GM18511 (cell line): Measurements from ENCODE around the gene HSF4.

Experiments
- ATAC-seq: cut with Tn5 transposase; IDR thresholded peaks from one replicate; pipeline ENCODE4 v1.9.1; 2021; ENCODE audit warnings: mild to moderate bottlenecking, moderate library complexity; ENCODE audit not compliant: unreplicated experiment

The HSF4 gene

GRCh38 chr16:67198238-67198734, 33.7 kb downstream of the HSF4 start:
- ATAC-seq: no peak

DNA sequence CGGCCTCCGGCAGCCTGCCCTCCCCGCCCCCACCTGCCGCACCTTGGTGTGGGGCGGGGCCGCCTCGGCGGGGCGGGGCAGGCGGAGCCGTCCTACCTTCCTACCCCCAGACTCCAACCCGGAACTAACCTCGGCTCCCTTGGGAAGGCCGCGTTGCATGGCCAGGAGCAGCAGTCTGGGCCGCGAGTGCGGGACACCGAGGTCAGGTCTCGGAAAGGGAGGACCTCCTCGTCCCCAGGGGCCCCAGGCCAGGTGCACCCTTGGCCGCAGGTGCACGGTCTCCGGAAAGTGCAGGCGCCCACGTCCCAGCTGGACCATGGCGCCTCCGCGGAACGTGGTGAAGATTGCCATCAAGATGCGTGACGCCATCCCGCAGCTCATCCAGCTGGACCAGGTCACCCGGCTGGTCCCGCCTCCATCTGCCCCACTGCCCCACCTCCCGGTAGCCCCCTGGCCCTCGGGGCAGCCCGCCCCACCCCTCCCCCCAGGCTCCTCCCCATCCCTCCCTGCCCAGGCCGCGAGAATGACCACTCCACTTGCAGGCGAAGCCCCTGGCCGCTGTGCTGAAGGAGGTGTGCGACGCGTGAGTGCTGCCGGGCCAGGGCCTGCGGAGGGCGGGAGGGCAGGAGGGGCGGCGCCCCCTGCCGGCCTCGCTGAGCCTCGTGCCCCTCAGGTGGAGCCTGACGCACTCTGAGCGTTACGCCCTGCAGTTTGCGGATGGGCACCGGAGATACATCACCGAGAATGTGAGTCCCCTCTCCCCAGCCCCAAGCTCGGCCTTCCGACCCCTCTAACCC, 34.7 kb downstream of the HSF4 start, which contains the start of gene ELMO3:
Gene ELMO3 (plus strand): TSS at position 121 of the 797 bp plus-strand sequence. CDS start 196 bp downstream, at position 317.
- ATAC-seq: no peak

- ATAC-seq: no peak
These were observed 35.3 kb downstream of the HSF4 start for GRCh38 chr16:67199808-67200198.

DNA sequence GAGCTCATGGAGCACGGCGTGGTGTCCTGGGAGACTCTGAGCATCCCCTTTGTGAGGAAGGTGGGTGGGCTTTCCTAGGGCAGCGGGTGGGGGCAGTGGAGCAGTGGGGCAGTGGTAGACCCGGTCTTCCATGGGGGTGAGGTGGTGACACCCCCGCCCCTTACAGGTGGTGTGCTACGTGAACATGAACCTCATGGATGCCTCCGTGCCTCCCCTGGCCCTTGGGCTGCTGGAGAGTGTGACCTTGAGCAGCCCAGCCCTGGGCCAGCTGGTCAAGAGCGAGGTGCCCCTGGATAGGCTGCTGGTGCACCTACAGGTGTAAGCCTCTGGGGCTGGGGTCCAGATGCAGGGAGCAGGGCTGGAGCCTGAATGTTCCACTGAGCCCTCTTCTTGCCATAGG, 35.9 kb downstream of the HSF4 start:
- no peak for ATAC-seq

- no peak for ATAC-seq
These were observed 37.1 kb downstream of the HSF4 start for GRCh38 chr16:67201411-67202345.

DNA sequence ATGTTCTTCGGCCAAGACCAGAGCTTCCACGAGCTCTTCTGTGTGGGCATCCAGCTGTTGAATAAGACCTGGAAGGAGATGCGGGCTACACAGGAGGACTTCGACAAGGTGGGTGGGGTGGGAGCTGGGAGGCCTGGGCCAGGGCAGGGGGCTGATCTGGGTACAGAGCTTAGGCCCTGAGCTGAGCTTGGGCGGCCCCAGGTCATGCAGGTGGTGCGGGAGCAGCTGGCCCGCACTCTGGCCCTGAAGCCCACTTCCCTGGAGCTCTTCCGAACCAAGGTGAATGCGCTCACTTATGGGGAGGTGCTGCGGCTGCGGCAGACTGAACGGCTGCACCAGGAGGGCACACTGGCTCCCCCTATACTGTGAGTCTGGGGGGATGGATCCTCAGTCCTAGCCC, 37.9 kb downstream of the HSF4 start:
- no peak for ATAC-seq

- no peak for ATAC-seq
These were observed 38.5 kb downstream of the HSF4 start for GRCh38 chr16:67202956-67203493.

DNA sequence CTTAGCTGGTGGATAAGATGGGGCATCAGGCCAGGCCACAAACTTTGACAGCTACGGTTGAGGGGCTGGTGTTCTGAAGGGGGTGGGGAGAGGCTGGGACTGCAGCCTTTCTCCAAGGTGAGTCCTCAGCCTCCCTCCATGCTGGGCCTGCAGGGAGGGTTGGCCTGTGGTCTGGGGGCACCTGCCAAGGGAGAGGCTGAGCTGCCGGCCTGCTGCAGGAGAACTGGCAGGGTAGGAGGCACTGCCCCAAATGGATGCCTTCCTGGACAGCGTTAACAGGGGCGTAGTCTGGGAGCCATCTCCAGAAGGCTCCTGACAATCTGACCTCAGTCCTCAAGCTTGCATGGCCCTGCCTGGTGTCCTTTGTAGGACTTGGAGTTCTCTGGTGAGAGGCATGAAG, 39.5 kb downstream of the HSF4 start:
- ATAC-seq: no peak

DNA sequence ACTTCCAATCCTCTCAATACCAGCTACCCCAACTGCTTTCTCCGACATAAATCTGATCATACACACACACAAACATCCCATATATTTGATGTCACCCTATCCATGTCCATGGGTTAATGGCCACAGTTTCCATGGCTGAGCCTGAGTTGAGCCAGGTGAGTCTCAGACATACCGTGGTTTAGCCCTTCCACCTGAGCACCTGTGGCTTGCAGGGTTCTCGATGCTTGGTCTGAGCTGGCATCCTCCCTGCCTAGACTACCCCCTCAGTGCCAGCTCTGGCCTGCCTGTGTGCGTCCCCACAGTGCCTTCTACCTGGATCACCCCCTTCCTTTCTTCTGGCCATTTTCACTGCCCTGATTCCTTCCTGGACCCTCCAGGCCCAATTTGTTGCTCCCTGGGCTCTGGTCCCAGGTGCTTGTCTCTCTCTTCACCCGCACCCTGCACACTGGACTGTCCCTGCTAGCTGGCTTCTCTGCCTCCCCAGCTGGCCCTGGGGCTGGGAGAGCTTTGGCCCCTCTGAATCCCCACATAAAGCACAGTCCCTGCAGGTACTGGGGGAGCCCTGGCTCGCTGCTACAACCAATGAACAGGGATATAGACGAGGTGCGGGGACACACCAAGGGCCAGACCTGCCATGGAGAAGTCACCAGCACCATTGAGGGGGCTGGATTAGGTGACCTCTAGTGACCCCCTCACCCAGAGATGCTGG, 41.7 kb downstream of the HSF4 start:
- ATAC-seq: no peak

DNA sequence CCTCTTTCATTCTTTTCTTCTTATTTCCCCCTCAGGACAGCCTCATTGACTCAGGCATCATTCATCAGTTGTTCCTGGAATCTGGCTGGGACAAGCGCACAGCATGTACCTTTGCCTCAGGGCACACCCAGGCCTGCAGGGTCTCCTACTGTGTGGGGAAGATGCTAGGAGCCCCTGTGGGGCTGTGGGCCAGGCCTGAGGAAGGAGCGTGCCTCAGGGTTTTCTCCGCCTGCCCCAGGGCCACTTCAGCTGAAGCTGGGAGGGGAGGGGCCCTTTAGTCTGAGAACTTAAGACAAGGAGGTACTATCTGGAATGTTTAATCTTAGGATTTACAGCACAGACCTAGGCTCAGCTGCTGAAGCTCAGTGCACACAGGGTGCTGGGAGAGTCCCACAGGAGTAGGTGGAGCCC, 42.3 kb downstream of the HSF4 start:
- no peak for ATAC-seq

- ATAC-seq: no peak
These were observed 42.9 kb downstream of the HSF4 start for GRCh38 chr16:67207249-67208091.

GRCh38 chr16:67208154-67208896, 43.8 kb downstream of the HSF4 start:
- no peak for ATAC-seq

- ATAC-seq: no peak
These were observed 45.0 kb downstream of the HSF4 start for GRCh38 chr16:67209565-67209964.

- ATAC-seq: no peak
These were observed 45.8 kb downstream of the HSF4 start for GRCh38 chr16:67210069-67210937.

GRCh38 chr16:67211674-67212073, 47.1 kb downstream of the HSF4 start:
- ATAC-seq: no peak

- ATAC-seq: no peak
These were observed 48.2 kb downstream of the HSF4 start for GRCh38 chr16:67212766-67213165.

DNA sequence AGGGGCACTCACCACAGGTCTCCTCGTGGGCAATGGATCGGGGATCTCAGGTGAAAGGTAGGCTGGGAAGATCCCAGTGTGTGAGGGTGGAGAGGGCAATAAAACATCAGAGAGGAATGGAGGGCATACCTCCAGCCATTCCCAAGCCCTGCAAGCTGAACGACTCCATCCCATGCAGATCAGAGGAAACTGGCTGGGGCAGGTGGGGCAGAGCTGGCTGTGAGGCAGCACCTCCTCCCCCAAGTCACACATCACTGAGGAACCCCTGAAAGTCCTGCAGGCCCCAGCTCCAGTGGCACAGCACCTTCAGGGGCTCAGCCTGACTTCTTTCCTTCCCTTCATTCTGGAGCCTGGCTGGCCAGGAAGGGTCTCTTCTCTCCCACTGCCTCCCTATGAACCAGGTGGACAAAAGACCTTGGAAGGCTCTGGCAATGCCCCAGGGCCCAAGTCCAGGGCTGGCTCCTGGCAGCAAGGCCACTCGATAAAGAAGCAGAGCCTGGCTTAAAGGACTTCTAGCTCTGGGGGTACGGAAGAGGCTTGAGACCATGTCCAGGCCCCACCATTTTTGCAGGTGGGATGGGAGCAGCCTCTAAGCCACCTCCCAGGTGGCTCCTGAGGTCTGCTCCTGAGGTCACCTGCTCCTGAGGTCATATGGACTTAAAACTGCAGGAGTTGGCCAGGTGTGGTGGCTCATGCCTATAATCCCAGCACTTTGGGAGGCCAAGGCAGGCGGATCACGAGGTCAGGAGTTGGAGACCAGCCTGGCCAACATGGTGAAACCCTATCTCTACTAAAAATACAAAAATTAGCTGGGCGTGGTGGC, 48.9 kb downstream of the HSF4 start:
- no peak for ATAC-seq
